Activated CD8-positive, alpha-beta memory T cell treated with anti-CD3 and anti-CD28 coated beads for 1 hour (primary cell): ENCODE data around the gene FLT3LG.

Experiments
- DNase-seq, 2 donors: peaks; one replicate each; pipeline ENCODE4 v3.0.0-alpha.2; 2020; ENCODE audit warnings: low read depth in 1 of 2; ENCODE audit errors: extremely low read depth in 1 of 2

Gene FLT3LG

GRCh38 chr19:49487277-49488045 is 13.4 kb downstream of the FLT3LG start, which contains the start of gene RPL13A:
TSS of gene RPL13A (plus strand) at chr19:49487608. CDS start at chr19:49487630, 22 bp downstream.
- DNase-seq = peak; percentile 99

DNA sequence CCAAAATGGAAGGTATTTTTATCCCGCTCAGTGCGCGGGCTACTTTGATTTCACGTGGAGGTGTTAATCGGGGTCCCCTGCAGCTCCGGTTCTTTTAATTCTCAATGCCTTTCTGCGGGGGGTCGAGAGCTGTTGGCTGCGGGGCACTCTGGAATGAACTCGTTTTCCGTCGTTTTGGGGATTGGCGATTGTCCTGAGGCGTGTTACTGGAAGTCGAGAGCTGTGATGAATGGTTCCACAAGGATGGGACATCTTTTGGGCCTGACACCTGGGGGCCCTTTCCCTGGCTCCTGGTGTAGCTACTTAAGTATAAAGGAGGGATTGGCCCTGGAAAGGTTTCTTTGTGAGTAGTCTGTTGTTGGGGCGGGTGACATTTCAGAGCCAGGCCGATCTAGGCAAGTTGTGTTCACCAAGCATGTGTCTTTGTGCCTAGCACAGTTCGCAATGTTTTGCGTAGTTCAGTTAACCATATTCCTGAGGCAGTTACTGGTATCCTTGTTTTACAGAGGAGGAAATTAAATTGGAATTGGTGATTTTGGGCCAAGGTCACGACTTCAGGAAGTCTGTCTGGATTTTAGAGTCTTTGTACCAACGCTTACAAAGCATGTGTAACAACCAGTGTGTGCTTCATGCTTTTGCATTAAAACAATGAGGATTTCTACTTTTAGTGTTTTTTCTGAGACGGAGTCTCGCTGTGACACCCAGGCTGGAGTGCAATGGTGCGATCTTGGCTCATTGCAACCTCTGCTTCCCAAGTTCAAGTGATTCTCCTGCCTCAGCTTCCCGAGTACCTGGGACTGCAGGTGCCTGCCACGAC is 14.2 kb downstream of the FLT3LG start:
- no peak for DNase-seq

- no peak for DNase-seq
Measured at GRCh38 chr19:49488863-49489537, 15.0 kb downstream of the FLT3LG start.

DNA sequence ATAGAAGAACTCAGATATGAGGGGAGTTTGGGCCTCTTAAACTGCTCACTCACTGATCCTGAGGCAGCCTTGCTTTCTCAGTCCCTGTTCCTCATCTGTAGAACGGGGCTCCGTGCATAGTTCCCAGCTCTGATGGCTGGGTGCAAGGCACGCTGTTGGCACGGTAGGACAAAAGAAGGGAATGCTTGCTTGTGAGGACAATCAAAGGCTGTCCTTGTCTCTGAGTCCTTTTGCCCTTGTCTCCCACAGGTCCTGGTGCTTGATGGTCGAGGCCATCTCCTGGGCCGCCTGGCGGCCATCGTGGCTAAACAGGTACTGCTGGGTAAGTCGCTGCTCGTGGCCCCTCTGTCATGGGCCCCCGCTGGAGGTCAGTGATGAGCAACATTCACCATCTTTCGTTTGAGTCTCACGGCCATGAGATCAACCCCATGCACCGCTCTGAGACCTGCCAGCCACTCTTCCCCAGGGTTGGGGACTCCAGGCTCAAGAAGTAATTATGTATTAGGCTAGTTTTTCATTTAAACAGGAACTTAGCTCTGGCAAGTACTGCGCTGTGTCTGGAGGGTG is 15.7 kb downstream of the FLT3LG start:
- no peak for DNase-seq

DNA sequence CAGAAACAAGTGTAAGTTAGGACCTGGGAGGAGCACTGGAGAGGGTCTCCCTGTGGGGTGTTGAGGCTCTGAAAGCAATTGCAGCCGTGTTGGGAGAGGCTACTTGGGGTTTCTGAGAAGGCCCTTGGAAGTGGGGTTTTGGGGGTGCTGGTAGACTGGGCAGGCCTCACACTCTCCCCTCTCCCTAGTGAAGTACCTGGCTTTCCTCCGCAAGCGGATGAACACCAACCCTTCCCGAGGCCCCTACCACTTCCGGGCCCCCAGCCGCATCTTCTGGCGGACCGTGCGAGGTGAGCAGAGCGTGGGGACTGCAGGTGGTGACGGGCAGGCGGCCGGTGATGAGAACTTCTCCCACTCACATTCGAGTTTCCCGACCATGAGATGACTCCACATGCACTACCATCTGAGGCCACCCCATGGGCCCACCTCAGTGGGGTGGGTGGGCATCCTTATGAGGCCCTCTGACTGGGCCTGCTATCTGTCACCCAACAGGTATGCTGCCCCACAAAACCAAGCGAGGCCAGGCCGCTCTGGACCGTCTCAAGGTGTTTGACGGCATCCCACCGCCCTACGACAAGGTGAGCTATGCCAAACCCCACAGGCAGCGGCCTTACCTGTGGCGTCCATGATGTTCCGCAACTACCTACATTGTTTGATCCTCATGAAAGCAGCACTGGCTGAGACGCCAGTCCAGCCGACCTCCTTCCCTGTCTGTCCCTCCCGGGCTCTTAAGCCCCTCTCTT is 16.4 kb downstream of the FLT3LG start:
- no peak for DNase-seq

GRCh38 chr19:49491030-49491803 is 17.2 kb downstream of the FLT3LG start:
- no peak for DNase-seq

DNA sequence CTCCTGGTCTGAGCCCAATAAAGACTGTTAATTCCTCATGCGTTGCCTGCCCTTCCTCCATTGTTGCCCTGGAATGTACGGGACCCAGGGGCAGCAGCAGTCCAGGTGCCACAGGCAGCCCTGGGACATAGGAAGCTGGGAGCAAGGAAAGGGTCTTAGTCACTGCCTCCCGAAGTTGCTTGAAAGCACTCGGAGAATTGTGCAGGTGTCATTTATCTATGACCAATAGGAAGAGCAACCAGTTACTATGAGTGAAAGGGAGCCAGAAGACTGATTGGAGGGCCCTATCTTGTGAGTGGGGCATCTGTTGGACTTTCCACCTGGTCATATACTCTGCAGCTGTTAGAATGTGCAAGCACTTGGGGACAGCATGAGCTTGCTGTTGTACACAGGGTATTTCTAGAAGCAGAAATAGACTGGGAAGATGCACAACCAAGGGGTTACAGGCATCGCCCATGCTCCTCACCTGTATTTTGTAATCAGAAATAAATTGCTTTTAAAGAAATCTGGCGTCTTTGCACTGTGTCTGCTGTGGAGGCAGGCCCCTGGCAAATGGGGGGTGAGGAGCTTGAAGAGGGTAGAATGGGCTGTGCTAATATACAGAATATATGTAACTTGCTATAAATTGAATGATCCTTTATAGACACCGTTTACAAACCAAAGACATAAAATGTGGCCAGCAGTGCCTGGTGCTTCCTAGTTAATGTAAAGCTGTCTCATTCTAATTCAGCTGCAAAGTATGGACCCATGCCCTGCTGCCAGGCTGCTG is 18.0 kb downstream of the FLT3LG start:
- DNase-seq = no peak

DNA sequence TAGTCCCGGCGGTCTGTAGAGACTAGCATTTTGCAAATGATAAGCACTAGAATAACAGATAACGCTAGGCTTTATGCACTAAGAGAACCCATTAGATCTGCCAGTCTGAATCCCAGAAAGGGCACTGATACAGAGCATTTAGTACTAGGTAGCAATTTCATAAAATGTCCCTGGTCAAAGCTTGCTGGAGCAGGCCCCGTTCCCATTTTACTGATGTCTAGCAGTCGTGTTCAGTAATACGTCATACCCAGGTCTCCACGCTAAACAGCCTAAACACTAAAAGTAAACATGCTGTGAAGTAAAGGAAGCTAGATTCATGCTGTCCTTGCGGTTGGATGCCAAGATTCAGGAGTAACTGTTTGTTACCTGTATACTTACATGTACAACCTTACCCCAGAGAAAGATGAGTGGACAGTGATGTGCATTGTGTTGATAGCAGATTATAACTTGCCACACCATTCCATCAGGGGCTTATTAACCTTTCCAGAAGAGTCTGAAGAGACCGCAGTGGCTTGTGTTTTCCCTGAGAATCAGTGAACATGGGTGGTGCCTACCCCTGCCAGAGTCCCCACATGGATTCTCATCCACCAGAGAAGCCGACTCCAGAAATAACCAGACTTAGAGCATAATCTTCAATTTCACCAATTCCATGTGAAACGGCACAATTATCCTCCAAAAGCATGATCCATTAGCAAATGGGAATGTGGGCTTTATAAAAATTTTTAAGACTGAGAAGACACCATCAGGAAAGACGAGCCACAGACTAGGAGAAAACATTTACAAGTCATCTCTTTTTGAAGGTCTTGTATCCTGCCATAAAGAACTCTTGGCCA is 18.8 kb downstream of the FLT3LG start:
- DNase-seq = no peak

- no peak for DNase-seq
Measured at GRCh38 chr19:49496574-49497008, 22.6 kb downstream of the FLT3LG start.

DNA sequence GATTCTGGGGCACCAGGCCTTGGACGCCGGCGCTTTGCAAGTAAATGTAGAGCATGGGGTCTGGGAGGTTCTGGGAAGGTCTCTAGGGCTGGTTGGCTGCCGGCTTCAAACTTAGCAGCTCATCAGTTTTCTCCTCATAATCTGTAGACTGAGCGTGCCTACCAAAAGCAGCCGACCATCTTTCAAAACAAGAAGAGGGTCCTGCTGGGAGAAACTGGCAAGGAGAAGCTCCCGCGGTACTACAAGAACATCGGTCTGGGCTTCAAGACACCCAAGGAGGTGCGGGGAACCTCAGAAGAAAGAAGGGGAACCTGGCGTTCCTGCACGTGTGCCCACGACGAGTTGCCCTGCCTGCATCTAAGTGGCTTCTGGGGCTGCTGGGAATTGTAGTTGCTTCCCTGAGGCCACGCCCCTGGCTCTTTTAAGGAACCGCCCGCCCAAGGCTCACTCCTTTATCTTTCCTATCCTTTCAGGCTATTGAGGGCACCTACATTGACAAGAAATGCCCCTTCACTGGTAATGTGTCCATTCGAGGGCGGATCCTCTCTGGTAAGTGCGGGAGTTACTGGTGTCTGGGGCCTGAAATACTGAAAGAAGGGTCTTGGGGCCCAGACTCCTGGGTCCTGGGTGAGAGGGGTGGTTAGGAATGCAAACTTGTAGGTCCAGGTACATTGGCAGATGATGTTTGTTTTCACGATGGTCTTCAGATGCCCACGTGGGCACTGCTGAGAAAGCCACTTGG is 23.2 kb downstream of the FLT3LG start:
- peak; percentile 49 to 57 for DNase-seq

GRCh38 chr19:49497789-49498103 is 23.7 kb downstream of the FLT3LG start:
- no peak for DNase-seq

DNA sequence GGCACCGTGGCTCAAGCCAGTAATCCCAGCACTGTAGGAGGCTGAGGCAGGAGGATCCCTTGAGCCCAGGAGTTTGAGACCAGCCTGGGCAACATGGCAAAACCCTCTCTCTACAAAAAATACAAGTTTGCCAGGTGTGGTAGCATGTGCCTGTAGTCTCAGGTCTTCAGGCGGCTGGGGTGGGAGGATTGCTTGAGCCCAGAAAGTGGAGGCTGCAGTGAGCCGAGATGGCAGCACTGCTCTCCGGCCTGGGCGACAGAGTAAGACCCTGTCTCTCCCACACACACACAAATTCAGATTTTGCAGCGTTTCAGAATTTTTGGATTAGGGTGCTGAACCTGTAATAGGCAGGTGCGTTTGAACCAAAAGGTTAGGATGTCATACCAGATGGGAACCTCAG is 24.5 kb downstream of the FLT3LG start:
- DNase-seq = no peak

DNA sequence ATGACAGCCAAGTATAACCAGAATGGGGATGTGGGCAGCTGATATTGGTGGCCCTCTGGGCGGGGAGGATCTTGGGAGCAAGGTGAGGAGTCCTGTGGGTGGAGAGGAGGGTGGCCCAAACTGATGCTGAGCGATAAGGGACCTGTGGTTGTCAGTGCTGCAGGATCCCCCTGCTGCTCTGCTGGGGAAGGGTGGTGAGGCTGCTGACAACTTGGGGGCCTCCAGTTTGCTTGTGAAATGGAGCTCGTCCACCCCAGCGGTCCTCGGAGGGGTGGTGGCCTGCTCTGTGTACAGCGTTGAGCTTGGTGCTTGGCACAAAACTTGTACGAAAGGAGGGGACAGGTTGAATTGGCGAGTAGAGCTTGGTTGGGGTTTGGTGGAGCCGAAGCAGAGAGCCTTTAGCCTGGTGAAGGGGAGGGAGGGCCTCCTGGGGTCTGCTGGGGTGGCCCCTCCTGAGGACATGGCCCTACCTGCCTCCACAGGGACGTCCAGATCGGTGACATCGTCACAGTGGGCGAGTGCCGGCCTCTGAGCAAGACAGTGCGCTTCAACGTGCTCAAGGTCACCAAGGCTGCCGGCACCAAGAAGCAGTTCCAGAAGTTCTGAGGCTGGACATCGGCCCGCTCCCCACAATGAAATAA is 25.1 kb downstream of the FLT3LG start:
- DNase-seq = no peak

GRCh38 chr19:49502866-49503581 is 29.0 kb downstream of the FLT3LG start:
- DNase-seq = no peak

- no peak for DNase-seq
Measured at GRCh38 chr19:49503582-49503962, 29.6 kb downstream of the FLT3LG start.

- DNase-seq = peak in 1 of 2 donors; percentile 64
Measured at GRCh38 chr19:49506575-49507105, 32.6 kb downstream of the FLT3LG start.
